HCT116 (cell line): ENCODE data around the gene PSTPIP1. TPM values are rescaled to one million over a fixed set of nuclear protein-coding genes. Genes with fewer than 3 reads are reported as not detected.

ENCODE experiments used
- ATAC-seq: fragments of 200-7000 bp; cut with Tn5 transposase; 2 replicates; pipeline ENCODE4 v1.9.1; 2020; ENCODE audit warnings: mild to moderate bottlenecking, moderate library complexity
- BruUV-seq: library from RNA; stranded (reverse); fragments of 400-500 nt; replicated peaks from 2 replicates; lab custom pipeline; 2021; lab: Mats Ljungman, UMichigan
- CTCF ChIA-PET: fragments of 300-600 bp; sonication (Branson Sonifier 250); formaldehyde crosslinking; loops from one replicate; lab custom pipeline; 2021; ENCODE audit warnings: antibody characterized with exemption; lab: Charles Lee
- POLR2A ChIA-PET: fragments of 300-600, 350-600 bp; sonication (Branson Sonifier 250); formaldehyde crosslinking; loops from one replicate; lab custom pipeline; 2021; ENCODE audit warnings: antibody characterized with exemption; lab: Charles Lee
- RAD21 ChIA-PET, 2 experiments: fragments of 300-600 bp; sonication (Branson Sonifier 250); formaldehyde crosslinking; loops; one replicate each; lab custom pipeline; 2023; ENCODE audit warnings: low total read pairs in 2 of 2; ENCODE audit not compliant: uncharacterized antibody in 2 of 2, unreplicated experiment in 2 of 2, low non-redundant PET in 1 of 2; lab: Charles Lee
- DNase-seq: peaks from one replicate; pipeline ENCODE4 v3.0.0-alpha.2; 2010; ENCODE audit warnings: low read depth, low spot score
- H2AFZ ChIP-seq: fragments of 200-600 bp; shearing (Covaris generic), sonication (generic); 2 replicates; pipeline ENCODE4 v1.6.1; 2017; ENCODE audit warnings: low read depth, mixed run types, mixed read lengths, antibody characterized with exemption, low read length; ENCODE audit not compliant: poor library complexity, severe bottlenecking
- H3K27ac ChIP-seq: 2 replicates; pipeline ENCODE4 v1.5.1; 2012; ENCODE audit warnings: low read depth, low read length
- H3K27me3 ChIP-seq: fragments of 200-600 bp; sonication (generic); 2 replicates; pipeline ENCODE4 v1.6.1; 2016; ENCODE audit warnings: mixed run types, low read length, mixed read lengths; ENCODE audit not compliant: insufficient read depth
- H3K36me3 ChIP-seq, 2 experiments: fragments of 200-500 bp in 1 of 2; fragments of 200-600 bp in 1 of 2; sonication (Bioruptor generic) in 1 of 2; sonication (generic) in 1 of 2; 2 replicates each; pipeline versions ENCODE4 v1.5.1 to v1.6.1; 2014 to 2016; ENCODE audit warnings: low read length in 2 of 2, inconsistent platforms in 1 of 2, mixed read lengths in 1 of 2, mixed run types in 1 of 2; ENCODE audit not compliant: insufficient read depth in 2 of 2, control insufficient read depth in 1 of 2
- H3K4me1 ChIP-seq, 2 experiments: fragments of 200-600 bp in 1 of 2; sonication (generic) in 1 of 2; 2 replicates each; pipeline versions ENCODE4 v1.5.1 to v1.6.1; 2012 to 2017; ENCODE audit warnings: low read length in 2 of 2, inconsistent platforms in 1 of 2, mild to moderate bottlenecking in 1 of 2, mixed read lengths in 1 of 2, mixed run types in 1 of 2, moderate library complexity in 1 of 2; ENCODE audit not compliant: insufficient read depth in 2 of 2, control insufficient read depth in 1 of 2
- H3K4me2 ChIP-seq: fragments of 200-600 bp; sonication (generic); 2 replicates; pipeline ENCODE4 v1.6.1; 2017; ENCODE audit warnings: mixed run types, low read length, mixed read lengths
- H3K4me3 ChIP-seq, 2 experiments: fragments of 200-600 bp in 1 of 2; sonication (generic) in 1 of 2; replicated peaks in 1 of 2; 2 replicates each; pipeline ENCODE4 v1.5.1; 2011 to 2016; ENCODE audit warnings: low read length in 2 of 2, control low read depth in 1 of 2, low read depth in 1 of 2, mild to moderate bottlenecking in 1 of 2, mixed read lengths in 1 of 2, mixed run types in 1 of 2
- H3K79me2 ChIP-seq: fragments of 200-600 bp; sonication (generic); 2 replicates; pipeline ENCODE4 v1.6.1; 2017; ENCODE audit warnings: mild to moderate bottlenecking, mixed run types, low read length, moderate library complexity, mixed read lengths; ENCODE audit not compliant: insufficient read depth
- H3K9ac ChIP-seq: fragments of 200-600 bp; sonication (generic); 2 replicates; pipeline ENCODE4 v1.6.1; 2016; ENCODE audit warnings: low read length, mixed read lengths
- H3K9me2 ChIP-seq: fragments of 200-600 bp; sonication (generic), shearing (Covaris generic); 2 replicates; pipeline ENCODE4 v1.6.1; 2017; ENCODE audit warnings: mixed run types, mild to moderate bottlenecking, moderate library complexity; ENCODE audit not compliant: insufficient read depth
- H3K9me3 ChIP-seq, 2 experiments: fragments of 200-500 bp in 1 of 2; fragments of 200-600 bp in 1 of 2; sonication (Bioruptor generic) in 1 of 2; sonication (generic) in 1 of 2; 2 replicates each; pipeline ENCODE4 v1.6.1; 2014 to 2017; ENCODE audit warnings: low read length in 2 of 2, mixed read lengths in 2 of 2, inconsistent platforms in 1 of 2, low read depth in 1 of 2, mild to moderate bottlenecking in 1 of 2, mixed run types in 1 of 2, moderate library complexity in 1 of 2; ENCODE audit not compliant: control insufficient read depth in 1 of 2, insufficient read depth in 1 of 2
- H4K20me1 ChIP-seq: fragments of 200-600 bp; sonication (generic), shearing (Covaris generic); 2 replicates; pipeline ENCODE4 v1.6.1; 2017; ENCODE audit warnings: mixed run types, mild to moderate bottlenecking, moderate library complexity; ENCODE audit not compliant: insufficient read depth
- CBX3 ChIP-seq: IDR thresholded peaks from 2 replicates; pipeline ENCODE4 v1.6.1; 2012; ENCODE audit warnings: low read depth
- CEBPB ChIP-seq: IDR thresholded peaks from 2 replicates; pipeline ENCODE4 v1.6.1; 2012; ENCODE audit warnings: low read depth
- EGR1 ChIP-seq: IDR thresholded peaks from 2 replicates; pipeline ENCODE4 v1.6.1; 2012; ENCODE audit warnings: low read depth
- ELF1 ChIP-seq: IDR thresholded peaks from 2 replicates; pipeline ENCODE4 v1.6.1; 2012; ENCODE audit warnings: low read depth, borderline replicate concordance
- EZH2 ChIP-seq: fragments of 200-600 bp; sonication (generic); IDR thresholded peaks from 2 replicates; pipeline ENCODE4 v1.6.1; 2017; ENCODE audit warnings: antibody characterized with exemption, mixed run types
- EZH2phosphoT487 ChIP-seq: fragments of 200-600 bp; IDR thresholded peaks from 2 replicates; pipeline ENCODE4 v1.6.1; 2018; ENCODE audit warnings: antibody characterized with exemption, borderline replicate concordance
- FOSL1 ChIP-seq: IDR thresholded peaks from 2 replicates; pipeline ENCODE4 v1.6.1; 2012; ENCODE audit warnings: low read depth
- JUND ChIP-seq: IDR thresholded peaks from 2 replicates; pipeline ENCODE4 v1.6.1; 2012
- POLR2AphosphoS5 ChIP-seq: IDR thresholded peaks from 2 replicates; pipeline ENCODE4 v1.6.1; 2011; ENCODE audit warnings: mild to moderate bottlenecking, low read depth, low read length, moderate library complexity
- REST ChIP-seq: IDR thresholded peaks from 2 replicates; pipeline ENCODE4 v1.6.1; 2012; ENCODE audit warnings: low read depth
- SP1 ChIP-seq: IDR thresholded peaks from 2 replicates; pipeline ENCODE4 v1.6.1; 2012; ENCODE audit warnings: low read depth
- TCF7L2 ChIP-seq: IDR thresholded peaks from 2 replicates; pipeline ENCODE4 v1.7.0; 2011; ENCODE audit warnings: borderline replicate concordance, inconsistent platforms; ENCODE audit not compliant: insufficient read depth, insufficient read length; ENCODE audit errors: extremely low read depth
- intact Hi-C: fragments of 100-400 bp; cut with micrococcal nuclease; formaldehyde crosslinking; loops from 2 replicates; pipeline ENCODE4 v1.10.0; 2022
- total RNA-seq: library from RNA; stranded (reverse); gene quantifications from one replicate; pipeline ENCODE4 v1.2.1, GENCODE V29; 2021; ENCODE audit not compliant: unreplicated experiment
- TF ChIP-seq, protein P1 (sequence below): IDR thresholded peaks from 2 replicates; pipeline ENCODE4 v1.6.1; 2012

PSTPIP1 gene
- total RNA-seq, 1 experiment from 2014 or later = 0.79 TPM

DNA sequence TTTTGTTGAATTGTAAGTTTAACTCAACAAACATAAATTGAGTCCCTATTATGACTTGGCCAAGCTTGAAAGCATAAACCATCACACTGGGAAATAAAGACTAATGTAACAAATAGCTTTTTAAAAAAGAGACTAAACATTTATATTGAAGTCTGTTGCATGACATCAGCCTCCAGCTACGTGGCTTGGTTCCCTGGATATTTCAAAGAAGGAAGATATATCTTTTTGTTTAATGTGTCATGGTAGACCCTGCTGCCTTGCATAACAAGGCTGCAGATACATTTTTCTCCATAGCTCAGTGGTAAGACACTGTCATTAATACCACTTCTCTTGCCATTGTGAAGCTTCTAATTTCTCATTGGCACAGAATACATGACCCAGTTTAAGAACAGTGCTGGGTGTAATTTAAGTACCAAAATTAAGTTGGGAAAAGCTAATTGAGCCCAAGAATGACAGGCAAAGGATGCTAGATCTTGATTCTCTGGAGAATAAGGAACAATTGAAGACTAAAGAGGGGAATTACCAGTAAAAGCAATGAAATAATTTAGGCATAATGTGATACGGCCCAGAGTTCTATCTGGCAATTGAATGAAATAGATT lies 49.3 kb upstream of the PSTPIP1 start:
- H3K9me3 ChIP-seq = no peaks in the 10 kb centered on the region
- H4K20me1 ChIP-seq = no peaks in the 10 kb centered on the region
- no peaks in the 10 kb centered on the region for H3K4me1 ChIP-seq
- DNase-seq (no peak), ATAC-seq (no peak)
- H3K9me2 ChIP-seq = no peaks in the 10 kb centered on the region
- peaks cover 14 to 17% of the 10 kb centered on the region in 2 experiments for H3K36me3 ChIP-seq
- no peak overlapping the region for H3K27ac ChIP-seq
- no peak overlapping the region for H3K4me2 ChIP-seq
- no peaks in the 10 kb centered on the region for H3K27me3 ChIP-seq
- no peak overlapping the region for H2AFZ ChIP-seq
- BruUV-seq = no TSS peak
- H3K79me2 ChIP-seq = no peaks in the 10 kb centered on the region; the same call in 1 of the 2 replicates
- H3K9ac ChIP-seq = no peak overlapping the region
- intact Hi-C loops = loop anchor here (10.0 kb wide), 1 partner anchor 549 kb away; no protein-coding TSS in a partner anchor
- ChIA-PET POLR2A (interaction anchor here (1.6 kb wide), 1 partner anchor 14 kb away, joined by 10 read pairs; the partner anchor contains the start of gene RCN2), RAD21 (no interaction called here), CTCF (no interaction called here)
- TF ChIP-seq JUND (no peak), CEBPB (no peak), EZH2phosphoT487 (no peak), EZH2 (no peak), EGR1 (no peak), POLR2AphosphoS5 (no peak)
- no peak overlapping the region for H3K4me3 ChIP-seq

- H3K9ac ChIP-seq = no peak overlapping the region
- H3K9me2 ChIP-seq = no peaks in the 10 kb centered on the region
- no peaks in the 10 kb centered on the region for H3K4me1 ChIP-seq
- ATAC-seq = no peak
- H3K4me3 ChIP-seq = no peak overlapping the region
- BruUV-seq = no TSS peak
- ChIA-PET RAD21 (no interaction called here), CTCF (interaction anchor here (1.5 kb wide), 1 partner anchor 549 kb away, joined by 3 read pairs; no protein-coding TSS in a partner anchor), POLR2A (no interaction called here)
- H3K36me3 ChIP-seq = peaks cover 14 to 17% of the 10 kb centered on the region in 2 experiments
- no peak for DNase-seq
- TF ChIP-seq, protein P1, sequence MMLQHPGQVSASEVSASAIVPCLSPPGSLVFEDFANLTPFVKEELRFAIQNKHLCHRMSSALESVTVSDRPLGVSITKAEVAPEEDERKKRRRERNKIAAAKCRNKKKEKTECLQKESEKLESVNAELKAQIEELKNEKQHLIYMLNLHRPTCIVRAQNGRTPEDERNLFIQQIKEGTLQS = no peak
- TF ChIP-seq CEBPB = no peak
- no peak for TF ChIP-seq EZH2
- no peak for TF ChIP-seq FOSL1
- no peak for TF ChIP-seq EZH2phosphoT487
- no peak for TF ChIP-seq ELF1
- no peak for TF ChIP-seq SP1
- no peak for TF ChIP-seq CBX3
- TF ChIP-seq REST = no peak
- no peak for TF ChIP-seq TCF7L2
- no peak overlapping the region for H2AFZ ChIP-seq
- no peaks in the 10 kb centered on the region for H3K9me3 ChIP-seq
- H3K27me3 ChIP-seq = no peaks in the 10 kb centered on the region
- H3K27ac ChIP-seq = no peak overlapping the region
- no peak overlapping the region for H3K4me2 ChIP-seq
- H4K20me1 ChIP-seq = no peaks in the 10 kb centered on the region
- no peaks in the 10 kb centered on the region; the same call in 1 of the 2 replicates for H3K79me2 ChIP-seq
- intact Hi-C loops = loop anchor here (10.0 kb wide), 1 partner anchor 547 kb away; no protein-coding TSS in a partner anchor
Measured at GRCh38 chr15:76947454-76947853, 47.5 kb upstream of the PSTPIP1 start.
